Fibroblast of skin of right biceps (primary cell): ENCODE data around the gene UVRAG.
A peak's percentile ranks its signal among the peaks of the same experiment; 100 is the strongest.

ENCODE experiments used
- DNase-seq: peaks from one replicate; pipeline ENCODE4 v3.0.0-alpha.2; 2013

The UVRAG gene

DNA sequence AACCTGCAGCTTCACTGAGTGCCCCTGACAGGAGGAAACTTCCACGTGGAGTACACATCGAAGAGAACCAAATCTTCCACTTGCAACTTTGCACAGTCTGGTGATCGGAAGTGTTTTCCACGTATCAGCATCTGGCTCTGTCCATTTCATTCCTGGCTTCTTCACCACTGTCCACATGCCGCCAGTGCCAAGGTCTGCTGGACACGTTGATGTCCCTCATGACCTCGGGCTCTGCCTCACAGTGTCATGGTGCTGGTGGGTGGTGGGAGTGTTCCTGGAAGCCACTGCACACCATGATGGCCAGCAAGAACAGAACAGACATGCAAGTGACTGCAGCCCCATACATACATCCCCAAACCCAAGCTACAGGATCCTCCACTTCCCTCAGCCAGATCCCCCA lies 342.9 kb downstream of the UVRAG start:
- DNase-seq, result no peak

DNA sequence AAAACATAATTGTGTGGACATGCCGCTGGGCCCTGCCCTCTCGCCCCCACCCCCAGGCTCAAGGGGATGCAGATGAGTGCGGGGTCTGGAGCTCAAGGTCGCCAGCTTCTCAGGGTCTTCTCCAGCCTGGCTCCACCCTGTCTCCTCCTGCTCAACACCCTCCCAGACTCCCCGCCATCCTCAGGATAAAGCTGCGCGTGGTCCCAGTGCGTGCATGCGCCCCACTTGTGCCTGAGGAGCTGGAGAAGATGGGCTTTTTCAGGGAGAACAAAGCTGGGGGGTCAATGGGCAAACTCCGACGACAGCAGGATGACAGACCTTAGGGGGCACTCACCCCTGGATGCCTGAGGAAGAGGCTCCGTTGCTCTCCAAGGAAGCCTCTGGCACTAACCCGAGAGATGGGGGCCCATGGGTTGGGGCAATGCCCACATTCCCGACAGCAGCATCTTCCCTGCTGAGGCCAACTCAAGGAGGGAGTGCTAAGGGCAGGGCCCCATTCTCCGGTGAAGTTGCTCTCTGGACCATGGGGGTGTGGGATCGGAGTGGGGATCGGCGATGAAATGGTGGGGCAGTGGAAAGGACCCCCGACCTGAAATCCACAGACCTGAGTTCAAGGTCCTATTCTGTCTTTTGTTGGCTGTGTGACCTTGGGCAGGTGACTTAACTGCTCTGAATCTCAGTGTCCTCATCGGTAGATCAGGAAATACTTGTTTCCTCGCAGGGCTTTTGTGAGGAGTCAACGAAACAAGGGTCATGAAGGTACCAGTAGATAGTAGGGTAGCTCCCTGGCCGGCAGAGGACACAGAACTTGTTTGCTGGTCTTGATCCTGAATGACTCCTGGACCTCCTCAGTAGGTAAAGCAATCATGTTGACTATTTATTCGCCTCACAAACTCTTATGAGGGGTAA lies 343.6 kb downstream of the UVRAG start:
- no peak for DNase-seq

DNA sequence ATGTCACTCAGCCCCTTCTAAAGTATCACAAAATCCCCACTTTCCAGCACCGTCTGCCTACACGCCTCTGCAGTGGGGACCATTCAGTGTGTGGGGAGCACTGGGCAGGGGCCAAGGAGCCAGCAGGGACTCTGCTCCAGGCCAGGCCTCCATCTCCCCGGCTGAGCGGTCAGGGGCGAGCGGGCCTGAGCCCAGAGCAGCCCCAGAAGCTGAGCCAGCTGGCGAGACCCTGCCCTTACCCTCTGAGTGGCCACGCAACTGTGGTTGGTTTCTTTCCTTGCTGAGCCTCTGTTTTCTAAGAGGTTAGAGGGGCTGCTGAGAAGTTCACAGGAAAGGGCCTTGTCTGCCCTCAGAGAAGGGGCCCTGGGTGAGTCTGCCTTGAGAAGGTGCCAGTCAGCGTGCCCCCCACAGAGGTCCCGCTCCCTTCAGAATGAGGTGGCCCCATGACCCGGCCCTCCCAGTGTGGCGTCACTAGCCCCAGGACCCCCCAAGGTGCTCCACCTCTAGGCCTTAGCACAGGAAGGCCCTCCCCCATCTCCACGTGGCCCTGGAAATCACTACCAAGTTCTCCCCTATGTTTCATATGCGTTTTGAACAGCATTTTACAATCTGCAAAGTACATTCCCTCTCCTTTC lies 344.4 kb downstream of the UVRAG start:
- no peak for DNase-seq

DNA sequence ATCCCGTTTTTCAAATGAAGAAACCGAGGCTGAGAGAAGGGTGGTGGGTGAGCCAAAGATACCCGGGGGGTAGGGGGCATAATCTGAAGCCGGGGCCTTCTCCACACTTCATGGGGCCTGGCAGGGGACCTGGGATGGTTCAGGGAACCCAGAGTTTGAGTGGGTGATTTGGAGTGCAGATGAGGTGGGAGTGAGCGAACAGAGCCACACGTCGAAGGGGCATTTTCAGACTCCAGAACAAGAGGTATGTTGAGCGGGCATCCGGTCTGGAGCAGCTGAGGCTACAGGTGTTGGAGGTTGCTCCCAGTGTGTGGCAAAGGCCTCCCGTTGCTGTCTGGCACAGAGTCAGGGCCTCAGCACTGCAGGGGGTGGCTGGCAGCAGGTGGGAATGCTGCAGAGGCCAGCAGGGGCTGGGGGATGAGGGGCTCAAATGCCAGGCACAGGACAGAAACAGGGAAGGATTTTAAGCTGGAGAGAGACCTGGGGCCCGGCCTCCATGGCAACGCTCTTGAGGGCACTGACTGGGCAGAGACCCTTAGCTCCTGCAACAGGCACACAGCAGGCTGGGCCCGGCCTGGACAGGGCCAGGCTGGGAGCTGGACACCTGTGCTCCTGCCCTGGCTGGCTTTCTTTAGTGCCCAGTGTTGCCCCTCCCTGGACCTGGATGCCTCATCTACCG lies 345.1 kb downstream of the UVRAG start:
- no peak for DNase-seq

DNA sequence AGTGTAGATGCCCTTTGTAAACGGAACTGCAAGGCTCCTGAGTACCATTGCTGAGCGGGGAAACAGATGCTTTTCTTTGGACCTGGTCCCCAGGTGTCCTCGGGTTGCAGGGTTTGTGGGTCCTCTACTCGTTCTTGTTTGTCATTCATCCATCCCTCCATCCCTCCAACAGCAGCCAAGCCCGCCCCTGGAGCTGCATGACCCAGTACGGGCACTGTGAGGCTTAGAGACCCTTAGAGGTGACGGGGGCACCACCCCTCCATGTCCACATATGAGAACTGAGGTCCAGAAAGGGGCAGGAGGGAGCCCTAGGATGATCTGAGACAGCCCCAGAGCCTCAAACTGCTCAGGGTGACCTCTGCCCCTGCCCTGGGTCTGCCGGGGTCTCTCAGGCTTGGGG lies 345.8 kb downstream of the UVRAG start:
- DNase-seq, result no peak

DNA sequence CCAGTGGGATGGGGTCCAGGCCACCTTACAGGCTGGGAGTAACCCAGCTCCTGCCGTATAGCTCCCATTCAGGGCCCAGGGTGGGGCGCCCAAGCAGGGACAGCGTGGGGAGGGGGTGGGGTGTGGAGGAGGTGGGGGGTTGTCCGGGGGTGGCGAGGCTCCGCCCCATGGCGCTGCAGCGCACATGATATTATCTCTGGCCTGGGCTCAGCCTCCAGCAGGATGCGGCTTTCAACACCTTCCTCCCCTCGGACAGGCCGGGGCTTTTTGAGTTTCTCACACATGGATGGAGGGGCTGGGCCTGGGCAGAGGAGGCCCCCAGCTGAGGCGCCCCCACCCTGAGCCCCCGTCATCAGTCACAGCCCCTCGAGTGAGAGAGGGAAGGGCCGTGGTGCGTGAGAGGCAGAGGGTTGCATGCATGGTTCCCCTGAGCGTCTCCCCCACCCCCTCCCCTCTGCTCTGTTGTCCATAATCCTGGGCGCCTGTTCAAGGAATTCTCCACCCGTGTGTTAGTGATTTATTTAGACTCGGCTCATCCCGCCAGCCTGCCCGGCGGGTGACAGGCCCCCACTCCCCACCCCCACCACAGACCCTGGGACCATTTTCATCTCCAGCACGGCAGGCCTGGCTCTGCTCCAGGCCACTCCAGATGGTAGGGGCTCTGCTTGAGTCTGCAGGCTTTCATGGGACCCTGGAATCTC lies 346.4 kb downstream of the UVRAG start:
- DNase-seq, result peak; percentile 68

DNA sequence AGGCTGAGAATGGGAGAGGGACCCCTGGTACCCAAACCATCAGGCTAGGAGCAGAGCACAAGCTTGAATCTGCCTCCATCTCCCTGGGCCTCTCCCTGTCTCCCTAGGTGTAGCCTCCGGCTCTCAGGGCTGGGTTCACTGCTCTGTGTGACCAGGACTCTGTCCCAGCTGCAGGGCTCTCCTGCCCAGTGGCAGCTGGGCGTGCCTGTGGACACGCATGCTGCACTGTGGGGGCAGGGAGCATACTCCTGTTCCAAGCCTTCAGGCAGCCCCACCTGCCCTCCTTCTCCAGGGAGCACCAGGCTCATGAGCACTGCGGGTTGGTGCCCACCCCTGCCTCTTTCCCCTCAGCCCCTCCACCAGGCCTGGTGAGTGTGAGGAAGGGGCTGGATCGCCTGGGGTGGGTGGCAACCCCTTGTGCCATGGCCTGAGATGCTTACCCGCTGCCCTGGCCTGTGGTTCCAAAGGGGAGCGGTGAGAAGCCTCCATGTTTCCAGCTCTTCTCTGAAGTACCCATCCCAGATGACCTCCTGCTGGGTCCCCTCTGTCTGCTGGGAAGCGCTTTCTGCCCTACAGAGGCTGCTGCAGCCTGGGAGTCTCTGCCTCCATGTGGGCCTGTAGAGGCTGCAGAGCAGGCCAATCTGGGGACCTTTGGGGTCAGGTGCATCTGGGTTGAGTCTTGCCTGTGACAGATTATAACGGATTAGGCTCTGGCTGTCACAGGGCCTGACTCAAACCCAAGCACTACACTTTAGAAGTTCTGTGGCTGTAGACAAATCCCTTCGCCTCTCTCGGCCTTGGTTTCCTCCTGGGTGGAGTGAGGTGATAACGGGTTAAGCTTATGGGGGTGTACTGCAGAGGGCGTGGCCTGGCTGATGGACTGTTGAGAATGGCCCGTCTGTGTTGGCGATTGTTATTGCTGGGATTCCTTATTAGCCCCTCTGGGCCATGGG lies 347.6 kb downstream of the UVRAG start:
- no peak for DNase-seq

DNA sequence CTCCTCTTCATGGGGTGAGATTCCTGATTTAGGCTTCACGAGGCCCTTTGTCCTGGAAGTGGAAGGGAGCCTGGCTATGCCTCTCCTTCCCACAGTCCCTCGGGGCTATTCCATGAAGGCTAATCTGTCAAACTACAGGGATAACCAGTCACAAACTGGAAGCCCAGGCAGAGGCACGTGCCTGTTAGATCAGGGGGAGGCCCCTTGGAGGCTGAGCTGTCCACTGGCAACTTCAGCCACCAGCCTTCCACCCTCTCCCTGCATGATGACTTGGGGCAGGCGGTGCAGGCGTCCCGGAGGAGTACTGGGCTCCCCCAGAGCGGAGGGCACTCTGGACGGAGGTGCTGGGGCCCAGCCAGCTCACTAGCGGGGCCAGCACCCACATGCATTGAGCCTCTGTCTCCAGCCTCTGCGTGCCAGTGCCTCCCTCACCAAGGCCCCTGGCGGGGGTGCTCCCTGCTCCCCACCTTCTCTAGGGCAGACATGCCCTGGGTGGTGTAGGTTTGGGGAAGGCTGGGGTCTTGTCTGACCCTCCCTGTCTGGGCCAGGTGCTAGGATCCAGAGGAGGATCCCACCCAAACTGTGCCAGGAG lies 348.4 kb downstream of the UVRAG start:
- no peak for DNase-seq

DNA sequence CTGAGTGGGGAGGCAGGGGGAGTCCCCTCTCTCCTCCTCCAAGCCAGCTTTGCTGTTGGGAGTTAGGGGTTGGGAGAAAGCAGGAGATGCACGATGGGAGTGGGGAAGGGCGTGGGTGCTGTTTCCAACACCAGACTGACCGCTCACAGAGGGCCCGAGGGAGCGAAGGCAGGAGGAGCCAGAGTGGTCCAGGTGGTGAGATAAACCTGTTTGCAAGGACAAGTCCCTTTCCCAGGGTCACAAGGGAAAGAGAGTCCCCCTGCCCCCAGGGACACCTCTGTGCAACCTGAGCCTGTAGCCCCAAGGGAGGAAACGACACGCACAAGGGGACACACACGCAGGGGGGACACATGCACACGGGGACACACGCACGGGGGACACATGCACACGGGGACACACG lies 349.1 kb downstream of the UVRAG start:
- DNase-seq, result no peak

DNA sequence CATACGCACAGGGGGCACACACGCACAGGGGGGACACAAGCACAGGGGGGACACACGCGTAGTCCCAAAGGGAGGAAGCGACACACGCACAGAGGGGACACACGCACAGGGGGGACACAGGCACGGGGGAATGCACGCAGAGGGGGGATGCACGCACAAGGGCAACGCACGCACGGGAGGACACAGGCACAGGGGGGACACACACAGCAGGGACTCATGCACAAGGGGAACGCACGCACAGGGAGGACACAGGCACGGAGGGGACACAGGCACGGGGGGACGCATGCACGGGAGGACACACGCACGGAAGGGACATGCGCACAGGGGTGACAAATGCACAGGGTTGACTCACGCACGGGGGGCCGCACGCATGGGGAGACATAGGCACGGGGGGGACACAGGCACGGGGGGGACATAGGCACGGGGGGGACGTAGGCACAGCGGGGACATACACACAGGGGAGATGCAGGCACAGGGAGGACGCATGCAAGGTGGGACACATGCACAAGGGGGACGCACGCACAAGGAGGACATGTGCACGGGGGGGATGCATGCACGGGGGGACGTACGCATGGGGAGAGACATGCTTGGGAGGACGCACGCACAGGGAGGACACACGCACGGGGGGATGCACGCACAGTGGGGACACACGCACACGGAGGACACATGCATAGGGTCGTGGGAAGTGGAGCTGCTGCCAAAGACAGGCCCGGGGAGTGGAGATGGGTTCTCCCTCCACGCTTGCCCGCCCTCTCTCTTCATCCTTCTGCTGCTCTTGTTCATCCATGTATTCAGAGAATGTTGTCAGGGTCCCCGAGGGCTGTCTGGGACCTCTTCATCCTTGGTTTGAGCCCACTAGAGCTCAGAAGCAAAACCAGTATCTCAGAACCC lies 350.1 kb downstream of the UVRAG start:
- DNase-seq, result no peak

DNA sequence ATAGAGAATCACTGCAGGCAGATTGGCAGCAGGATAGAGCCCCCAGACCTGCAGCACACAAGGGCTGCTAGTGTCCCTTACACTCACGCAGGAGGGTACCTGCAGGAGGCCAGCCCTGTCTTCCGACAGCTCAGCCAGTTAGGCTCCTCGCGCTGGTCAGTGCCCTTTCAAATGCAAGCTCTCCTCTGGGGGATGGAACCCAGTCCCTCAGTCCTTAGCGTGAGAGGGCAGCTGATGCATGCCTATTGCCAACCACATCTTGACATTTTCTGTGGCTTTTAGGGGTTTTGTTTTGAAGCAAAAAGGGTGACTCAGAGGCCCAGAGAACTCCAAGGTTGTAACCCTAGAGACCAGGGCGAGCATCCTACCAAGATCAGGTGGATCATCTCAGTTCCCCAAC lies 351.3 kb downstream of the UVRAG start:
- no peak for DNase-seq

DNA sequence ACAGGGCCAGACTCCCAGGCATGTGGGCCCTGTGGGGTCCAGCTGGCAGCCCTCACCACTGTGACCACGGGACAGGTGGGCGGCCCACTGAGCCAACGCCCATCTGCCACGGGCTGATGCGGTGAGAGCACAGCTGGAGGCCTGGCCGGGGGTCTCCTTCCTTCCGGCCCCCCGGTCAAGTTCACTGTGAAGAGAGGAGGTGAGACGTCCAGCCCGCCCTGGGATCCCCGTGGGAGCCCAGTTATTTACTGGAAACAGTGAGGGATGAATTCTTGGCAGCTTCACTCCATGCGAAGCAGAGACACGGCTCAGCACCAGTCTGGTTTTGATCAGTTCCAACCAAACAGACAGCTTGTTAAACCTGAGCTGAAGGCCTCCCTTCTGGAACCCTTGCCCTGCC lies 352.6 kb downstream of the UVRAG start:
- peak; percentile 17 for DNase-seq

DNA sequence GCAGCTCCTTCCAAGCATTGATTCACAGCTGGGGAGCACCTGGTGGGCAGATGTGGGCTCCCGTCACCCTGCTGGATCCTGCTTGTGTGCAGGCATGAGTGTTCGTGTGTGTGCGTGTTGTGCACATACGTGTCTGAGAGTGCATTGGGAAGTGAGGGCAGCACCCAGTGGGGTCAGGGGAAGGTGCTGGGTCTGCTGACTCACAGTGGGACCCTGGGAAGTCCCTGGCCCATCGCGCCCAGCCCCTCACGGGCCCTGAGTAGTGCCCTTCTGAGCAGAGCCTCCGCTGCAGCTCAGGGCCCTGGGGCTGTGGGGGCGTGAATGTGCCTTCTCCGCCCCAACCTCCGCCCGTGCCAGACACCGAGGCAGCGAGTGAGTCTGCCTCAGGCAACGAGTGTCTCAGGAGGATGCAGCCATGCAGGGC lies 354.5 kb downstream of the UVRAG start:
- no peak for DNase-seq

DNA sequence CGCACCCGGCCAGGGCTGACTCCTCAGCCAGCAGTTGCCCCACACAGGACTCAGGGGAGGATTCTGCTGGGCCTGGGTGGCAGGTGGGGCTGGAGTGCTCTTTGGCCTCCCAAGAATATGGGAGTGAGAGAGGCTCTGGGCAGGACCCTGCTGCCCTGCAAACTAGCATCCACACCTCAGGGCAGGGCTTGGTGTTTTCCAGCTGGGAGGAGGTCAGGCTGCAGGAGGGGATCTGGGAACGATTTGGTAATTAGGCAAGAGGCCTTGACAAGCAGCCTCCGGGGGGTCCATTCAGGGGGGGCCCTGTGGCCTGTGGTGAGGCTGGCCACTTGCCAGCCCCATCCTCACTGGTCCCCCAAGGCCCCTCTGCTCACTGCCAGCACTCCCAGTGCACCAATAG lies 355.5 kb downstream of the UVRAG start:
- DNase-seq, result no peak

DNA sequence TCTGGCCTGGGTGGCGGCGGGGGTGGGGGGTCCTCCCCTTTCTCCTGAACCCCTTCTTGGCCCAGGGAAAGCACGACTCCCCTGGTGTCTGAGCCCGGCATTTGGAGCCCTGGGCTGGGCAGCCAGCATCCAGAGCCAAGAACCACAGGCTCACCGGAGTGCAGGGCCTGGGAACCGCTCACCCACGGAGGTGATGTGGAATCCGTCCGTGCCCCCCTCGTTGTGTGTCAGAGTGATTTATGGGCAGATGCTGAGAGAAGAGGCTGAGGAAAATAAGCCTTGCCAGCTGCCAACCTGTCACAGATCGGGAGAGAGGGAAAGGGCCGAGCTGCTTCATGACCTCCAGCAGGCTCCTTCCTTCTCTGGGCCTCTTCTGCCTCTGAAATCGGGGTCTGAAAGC lies 357.6 kb downstream of the UVRAG start:
- DNase-seq, result no peak

DNA sequence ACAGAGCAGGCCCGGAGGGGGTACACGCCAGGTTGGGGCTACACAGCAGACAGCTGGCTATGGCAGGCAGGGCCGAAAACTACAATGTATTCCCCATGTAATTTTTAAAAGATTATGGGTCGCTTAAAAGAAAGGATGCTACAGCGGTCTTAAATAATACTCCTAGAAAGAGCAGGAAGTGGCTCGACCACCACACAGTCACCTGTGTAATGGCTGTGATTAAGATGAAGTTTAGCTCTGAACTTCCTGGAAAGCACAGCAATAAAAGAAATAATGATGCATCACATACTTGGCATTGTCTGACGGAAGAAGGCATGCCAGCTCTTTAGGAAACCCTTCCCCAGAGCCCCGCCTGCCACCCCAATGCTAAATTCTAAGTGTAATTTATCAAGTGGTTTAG lies 358.7 kb downstream of the UVRAG start:
- no peak for DNase-seq

DNA sequence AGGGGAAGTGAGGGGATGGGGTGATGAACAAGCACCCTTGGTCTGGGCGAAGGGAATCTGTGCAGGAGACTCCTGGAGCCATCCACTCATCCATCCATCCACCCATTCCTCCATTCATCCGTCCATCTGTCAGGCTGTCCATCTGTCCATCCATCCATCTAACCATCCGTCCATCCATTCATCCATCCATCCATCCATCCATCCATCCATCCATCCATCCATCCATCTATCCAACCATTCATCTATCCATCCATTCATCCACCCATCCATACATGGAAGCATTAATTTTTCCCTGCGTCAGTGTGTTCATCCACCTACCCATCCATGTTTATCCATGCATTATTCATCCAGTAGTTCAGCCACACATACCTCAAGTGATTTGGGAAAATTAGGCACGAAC lies 359.3 kb downstream of the UVRAG start:
- DNase-seq, result no peak

DNA sequence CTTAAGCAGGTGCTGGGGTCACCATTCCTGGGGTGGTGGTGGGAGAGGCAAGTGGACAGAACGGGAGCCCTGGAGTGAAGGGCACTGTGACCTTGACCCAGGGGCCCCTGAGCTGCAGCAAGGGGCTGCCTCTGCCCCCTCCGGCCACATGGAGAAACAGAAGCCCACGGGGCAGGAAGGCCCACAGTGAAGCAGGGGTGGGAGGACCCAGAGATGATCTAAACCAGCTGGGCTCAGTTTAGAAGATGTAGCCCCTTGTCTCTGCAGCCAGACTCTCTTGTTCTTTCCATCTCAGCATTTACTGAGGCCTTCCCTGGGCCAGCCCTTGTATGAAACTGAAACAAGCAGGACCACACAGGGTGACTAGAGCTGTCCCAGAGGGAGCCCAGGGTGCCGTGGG lies 360.8 kb downstream of the UVRAG start:
- DNase-seq, result no peak

DNA sequence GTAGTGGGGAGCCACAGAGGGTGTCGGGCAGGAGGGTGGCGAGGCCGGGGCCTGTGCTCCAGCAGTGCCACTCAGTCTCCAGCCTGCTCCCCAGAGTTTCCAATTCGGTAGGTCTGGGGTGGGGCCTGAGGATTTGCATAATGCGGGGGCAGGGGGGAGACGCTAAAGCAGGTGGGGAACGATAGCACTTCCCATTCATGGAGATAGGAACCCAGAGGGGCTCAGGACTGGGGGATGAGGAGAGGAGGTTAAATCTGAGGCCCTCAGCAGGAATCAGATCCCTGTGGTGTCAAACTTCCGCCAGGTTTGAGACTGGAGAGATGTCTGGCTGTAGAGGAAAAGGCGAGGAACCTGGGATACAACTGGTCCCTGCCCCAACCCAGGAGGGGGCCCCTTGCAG lies 361.5 kb downstream of the UVRAG start:
- DNase-seq, result no peak

DNA sequence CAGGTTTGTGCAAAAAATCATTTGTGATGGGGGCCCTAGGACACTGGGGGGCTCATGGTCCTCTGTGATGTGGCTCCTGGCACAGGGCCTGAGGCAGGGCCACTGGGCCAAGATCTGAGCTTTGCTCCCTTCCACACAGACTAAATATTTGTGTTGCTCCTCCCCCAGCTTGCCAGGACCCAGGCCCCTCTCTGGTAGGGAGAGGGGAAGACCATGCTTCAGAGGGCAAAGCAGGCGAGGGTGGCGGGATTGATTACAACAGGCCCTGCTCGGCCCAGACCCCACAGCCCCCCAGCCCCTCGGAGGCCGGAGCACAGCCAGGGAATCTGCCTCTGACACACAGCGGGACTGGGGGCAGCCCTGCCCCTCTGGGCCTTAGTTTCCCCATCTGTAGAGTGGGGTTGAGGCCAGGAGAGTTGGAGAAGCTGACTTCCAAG lies 362.3 kb downstream of the UVRAG start:
- DNase-seq, result no peak

DNA sequence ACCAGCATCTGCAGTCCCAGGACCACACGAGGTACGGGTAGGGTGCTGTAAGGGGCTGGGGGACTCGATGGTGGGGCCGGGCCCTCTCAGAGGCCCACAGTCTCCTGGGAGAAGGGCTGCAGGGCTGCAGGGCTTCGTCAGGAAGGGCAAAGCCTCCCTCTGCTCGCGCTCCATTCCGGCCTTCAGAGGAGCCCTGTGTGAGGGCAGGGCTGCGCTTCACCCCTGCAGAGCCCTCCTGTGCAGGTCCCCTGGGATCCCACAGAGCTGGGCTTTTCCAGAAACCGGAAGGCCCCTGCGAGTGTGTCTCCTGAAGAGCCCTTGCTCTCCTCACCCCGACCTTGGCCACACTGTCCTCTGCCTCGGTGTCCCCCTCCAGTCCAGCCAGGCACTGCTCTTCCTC lies 364.1 kb downstream of the UVRAG start:
- DNase-seq, result no peak
